Lower leg skin (tissue), 4 donors: ENCODE results near the gene EPG5. TPM values are rescaled to one million over a fixed set of nuclear protein-coding genes. Genes with fewer than 3 reads are reported as not detected.

Experiments
- DNase-seq, 2 donors: peaks; one replicate each; pipeline ENCODE4 v3.0.0-alpha.2; 2019; ENCODE audit warnings: low spot score in 2 of 2
- H3K4me3 ChIP-seq: fragments of 200-600 bp; sonication (generic); 2 replicates; pipeline ENCODE4 v1.5.1; 2017; ENCODE audit warnings: mild to moderate bottlenecking, low read depth; ENCODE audit not compliant: poor library complexity, severe bottlenecking
- CTCF ChIP-seq, 3 donors: fragments of 450-650 bp; IDR thresholded peaks; one replicate each; pipeline ENCODE4 v1.5.1; 2016; ENCODE audit warnings: antibody characterized with exemption in 3 of 3, mild to moderate bottlenecking in 3 of 3, moderate library complexity in 2 of 3
- POLR2A ChIP-seq, 2 donors: fragments of 450-650 bp; IDR thresholded peaks; one replicate each; pipeline ENCODE4 v1.6.1; 2016 to 2017; ENCODE audit warnings: antibody characterized with exemption in 2 of 2, mild to moderate bottlenecking in 1 of 2, moderate library complexity in 1 of 2
- WGBS, 2 donors: methylation state at CpG; one replicate each; pipeline ENCODE4 v1.1.5; 2018; 5-methylcytosine and 5-hydroxymethylcytosine counted together
- intact Hi-C: fragments of 100-400 bp; cut with DNase I; formaldehyde crosslinking; loops from one replicate; pipeline ENCODE4 v1.15.0; 2023; ENCODE audit warnings: low total_unique reads
- total RNA-seq, 4 donors: library from RNA; depleted of rRNA; stranded (reverse); fragments of >200 nt; gene quantifications; one replicate each; pipeline ENCODE4 v1.1.0, GENCODE V29; 2016

The EPG5 gene
- total RNA-seq, 4 donors from 2014 or later = 22.5 to 44.0 (median 39.8) TPM

GRCh38 chr18:45991788-45992187 is 24.7 kb upstream of the EPG5 start:
- H3K4me3 ChIP-seq = no peak overlapping the region
- TF ChIP-seq CTCF (IDR thresholded peaks at IDR 0.05) (no peak), POLR2A (IDR thresholded peaks at IDR 0.05) (no peak)
- DNase-seq = no peak
- 95% methylated on average over 3 of the region's 3 CpGs for WGBS, 2 donors
- intact Hi-C loops = no loop called here

GRCh38 chr18:45984546-45985235 is 17.6 kb upstream of the EPG5 start:
- TF ChIP-seq CTCF (IDR thresholded peaks at IDR 0.05) (no peak), POLR2A (IDR thresholded peaks at IDR 0.05) (no peak)
- WGBS, 2 donors = 87 to 92% methylated on average over 4 of the region's 4 CpGs
- DNase-seq = no peak
- intact Hi-C loops = loop anchor here (10.0 kb wide), 1 partner anchor 270 kb away; no protein-coding TSS in a partner anchor
- no peak overlapping the region for H3K4me3 ChIP-seq

GRCh38 chr18:45981821-45982220 is 14.7 kb upstream of the EPG5 start:
- TF ChIP-seq POLR2A (IDR thresholded peaks at IDR 0.05) = no peak
- intact Hi-C loops = loop anchor here (10.0 kb wide), 1 partner anchor 267 kb away; no protein-coding TSS in a partner anchor
- WGBS, 2 donors = 79 to 82% methylated on average over 2 of the region's 2 CpGs
- DNase-seq = no peak
- H3K4me3 ChIP-seq = no peak overlapping the region

GRCh38 chr18:45980229-45980628 is 13.1 kb upstream of the EPG5 start:
- no peak for DNase-seq
- 80 to 81% methylated on average over 2 of the region's 2 CpGs for WGBS, 2 donors
- H3K4me3 ChIP-seq = no peak overlapping the region
- no peak for TF ChIP-seq POLR2A (IDR thresholded peaks at IDR 0.05)
- no peak for TF ChIP-seq CTCF (IDR thresholded peaks at IDR 0.05)
- intact Hi-C loops = loop anchor here (10.0 kb wide), 1 partner anchor 265 kb away; no protein-coding TSS in a partner anchor

GRCh38 chr18:45978084-45978483 is 11.0 kb upstream of the EPG5 start:
- H3K4me3 ChIP-seq = no peak overlapping the region
- no peak for DNase-seq
- TF ChIP-seq POLR2A (IDR thresholded peaks at IDR 0.05) = no peak
- TF ChIP-seq CTCF (IDR thresholded peaks at IDR 0.05) = no peak
- WGBS, 2 donors = 70 to 77% methylated on average over 1 of the region's 1 CpG
- intact Hi-C loops = no loop called here

- H3K4me3 ChIP-seq = no peak overlapping the region
- intact Hi-C loops = no loop called here
- 89 to 90% methylated on average over 5 of the region's 5 CpGs for WGBS, 2 donors
- DNase-seq = no peak
- no peak for TF ChIP-seq POLR2A (IDR thresholded peaks at IDR 0.05)
- TF ChIP-seq CTCF (IDR thresholded peaks at IDR 0.05) = no peak
Observed at GRCh38 chr18:45976974-45977373, 9.8 kb upstream of the EPG5 start.
